HG03378 (cell line): ENCODE data around the gene GNA15.
"Not testable (repeated sequence)": the region's sequence is repeated elsewhere in the genome, so short reads cannot be mapped to it uniquely, and the experiment has no call there.

Experiments
- ATAC-seq: cut with Tn5 transposase; IDR thresholded peaks from one replicate; pipeline ENCODE4 v1.9.1; 2021; ENCODE audit warnings: mild to moderate bottlenecking, moderate library complexity; ENCODE audit not compliant: unreplicated experiment

The GNA15 gene, protein sequence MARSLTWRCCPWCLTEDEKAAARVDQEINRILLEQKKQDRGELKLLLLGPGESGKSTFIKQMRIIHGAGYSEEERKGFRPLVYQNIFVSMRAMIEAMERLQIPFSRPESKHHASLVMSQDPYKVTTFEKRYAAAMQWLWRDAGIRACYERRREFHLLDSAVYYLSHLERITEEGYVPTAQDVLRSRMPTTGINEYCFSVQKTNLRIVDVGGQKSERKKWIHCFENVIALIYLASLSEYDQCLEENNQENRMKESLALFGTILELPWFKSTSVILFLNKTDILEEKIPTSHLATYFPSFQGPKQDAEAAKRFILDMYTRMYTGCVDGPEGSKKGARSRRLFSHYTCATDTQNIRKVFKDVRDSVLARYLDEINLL

GRCh38 chr19:3135961-3136683 is at the start of gene GNA15:
Gene GNA15, plus strand, starts transcription at chr19:3136033. Its CDS starts 418 bp downstream, at chr19:3136451.
- ATAC-seq = no peak

DNA sequence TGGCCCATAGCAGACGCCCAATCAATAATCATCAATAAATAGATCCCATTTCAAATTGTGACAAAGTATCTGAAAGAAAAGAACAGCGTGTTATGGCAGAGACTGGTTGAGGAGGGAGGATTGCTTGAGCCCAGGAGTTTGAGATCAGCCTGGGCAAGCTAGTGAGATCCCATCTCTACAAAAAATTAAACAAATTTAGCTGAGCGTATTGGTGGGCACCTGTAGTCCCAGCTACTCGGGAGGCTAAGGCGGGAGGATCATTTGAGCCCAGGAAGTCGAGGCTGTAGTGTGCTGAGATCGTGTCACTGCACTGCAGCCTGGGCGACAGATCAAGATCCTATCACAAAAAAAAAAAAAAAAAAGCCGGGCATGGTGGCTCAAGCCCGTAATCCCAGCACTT is 48.1 kb upstream of the GNA15 start:
- ATAC-seq = no peak

- ATAC-seq = not testable (repeated sequence)
Observed at GRCh38 chr19:3089299-3089855, 46.5 kb upstream of the GNA15 start.

- ATAC-seq = no peak
Observed at GRCh38 chr19:3094601-3095440, 41.0 kb upstream of the GNA15 start.

- no peak for ATAC-seq
Observed at GRCh38 chr19:3095441-3096191, 40.2 kb upstream of the GNA15 start.

GRCh38 chr19:3096267-3096901 is 39.4 kb upstream of the GNA15 start:
- no peak for ATAC-seq

- no peak for ATAC-seq
Observed at GRCh38 chr19:3096902-3097326, 38.9 kb upstream of the GNA15 start.

DNA sequence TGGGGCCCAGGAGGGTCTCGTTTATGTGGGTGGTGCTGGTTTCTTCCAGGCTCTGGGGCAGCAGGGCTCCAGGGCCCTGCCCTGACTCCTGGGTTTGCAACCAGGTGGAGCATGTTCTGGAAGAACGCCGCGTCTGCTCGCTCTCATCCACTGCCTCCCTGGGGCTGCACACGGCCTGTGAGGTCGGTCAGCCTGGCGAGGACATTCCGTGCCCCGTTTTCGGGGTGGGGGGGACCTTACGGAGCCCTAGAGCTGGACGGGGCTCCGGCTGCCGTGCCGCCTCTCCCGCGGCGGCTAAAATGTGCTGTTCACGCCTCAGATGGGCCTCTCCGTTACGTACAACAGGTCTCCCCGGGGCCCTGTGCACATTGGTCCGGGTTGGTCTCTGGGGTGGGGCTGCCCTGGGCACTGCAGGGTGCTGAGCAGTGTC is 38.4 kb upstream of the GNA15 start:
- no peak for ATAC-seq

DNA sequence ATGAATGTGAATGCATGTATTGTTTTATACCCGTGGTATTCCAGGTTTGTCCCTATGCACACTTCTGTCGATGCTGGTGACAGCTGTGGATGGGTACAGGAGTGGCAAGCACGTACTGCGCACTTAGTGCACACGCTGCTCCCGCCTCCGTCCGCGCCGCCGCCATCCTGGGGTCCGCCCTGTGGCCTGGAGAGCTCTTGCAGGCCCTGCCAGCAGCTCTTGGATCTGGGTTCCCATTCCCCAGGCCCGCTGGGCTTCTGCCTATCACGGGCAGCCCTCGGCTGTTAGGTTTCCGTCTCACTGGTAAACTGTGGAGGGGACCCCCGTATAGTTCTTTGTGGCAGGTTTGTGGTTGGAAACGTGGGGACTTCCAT is 37.7 kb upstream of the GNA15 start:
- ATAC-seq = no peak

- ATAC-seq = no peak
Observed at GRCh38 chr19:3098515-3099346, 37.1 kb upstream of the GNA15 start.

GRCh38 chr19:3099347-3100145 is 36.3 kb upstream of the GNA15 start:
- no peak for ATAC-seq

DNA sequence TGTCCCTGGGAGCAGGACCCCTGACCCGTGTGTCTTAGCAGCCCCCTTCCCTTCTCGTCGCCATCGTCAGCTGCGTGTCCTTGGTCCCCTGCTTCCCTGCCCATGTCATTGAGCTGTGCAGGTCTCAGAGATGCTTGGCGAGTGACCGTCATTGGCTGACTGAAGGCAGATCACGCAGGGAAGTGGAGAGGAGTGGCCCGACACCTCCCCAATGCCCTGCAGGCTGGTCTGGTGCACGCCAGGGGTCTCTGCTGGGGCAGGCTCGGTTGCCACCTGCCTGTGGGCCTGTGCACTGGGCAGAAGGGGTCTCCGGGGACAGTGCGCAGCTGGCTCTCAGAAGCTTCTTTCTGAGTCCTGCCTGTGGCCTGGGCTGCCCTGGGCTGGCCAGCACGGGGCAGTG is 35.5 kb upstream of the GNA15 start:
- ATAC-seq = no peak

GRCh38 chr19:3100747-3101730 is 34.8 kb upstream of the GNA15 start:
- ATAC-seq = no peak

DNA sequence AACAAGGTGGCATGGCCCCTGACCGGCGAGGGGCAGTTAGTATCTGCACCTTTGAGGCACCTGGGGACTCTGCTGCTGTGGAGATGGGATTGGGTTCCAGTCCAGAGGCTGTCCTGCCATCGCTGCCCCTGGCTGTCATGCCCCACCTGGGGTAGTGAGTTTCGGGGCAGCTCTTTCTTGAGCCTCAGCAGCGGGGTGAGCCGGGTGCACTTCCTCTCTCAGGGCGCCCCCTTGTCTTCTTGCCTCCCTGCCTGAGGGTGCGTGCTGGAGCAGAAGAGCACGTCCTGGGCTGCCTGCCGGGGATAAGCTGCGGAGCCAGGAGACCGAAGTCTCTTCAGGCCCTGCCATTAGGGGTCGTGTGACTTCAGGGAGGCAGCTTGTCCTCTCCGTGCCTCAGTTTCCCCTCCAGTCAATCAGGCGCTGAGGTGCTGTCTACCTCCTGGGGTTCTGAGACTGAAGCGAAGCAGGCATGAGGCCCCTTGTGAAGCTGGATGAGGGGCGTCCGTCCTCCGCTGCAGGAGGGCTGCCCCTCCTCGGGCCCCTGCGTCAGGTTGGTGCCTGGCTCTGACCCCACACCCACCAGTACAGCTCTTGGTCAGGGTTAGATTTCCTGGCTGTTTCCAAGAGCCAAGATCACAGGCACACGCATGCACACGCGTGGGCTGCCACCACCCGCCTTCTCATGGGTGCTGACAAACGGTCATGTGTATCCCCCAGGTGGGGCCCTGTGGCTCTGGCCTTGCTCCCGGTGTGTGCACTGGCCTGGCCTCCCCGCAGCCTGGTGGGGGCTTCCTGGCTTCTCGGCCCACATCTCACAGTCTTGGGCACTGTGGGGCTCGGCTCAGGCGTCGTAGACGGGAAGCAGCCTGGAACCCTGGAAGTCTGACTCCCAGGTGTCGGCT is 33.3 kb upstream of the GNA15 start:
- ATAC-seq = no peak

DNA sequence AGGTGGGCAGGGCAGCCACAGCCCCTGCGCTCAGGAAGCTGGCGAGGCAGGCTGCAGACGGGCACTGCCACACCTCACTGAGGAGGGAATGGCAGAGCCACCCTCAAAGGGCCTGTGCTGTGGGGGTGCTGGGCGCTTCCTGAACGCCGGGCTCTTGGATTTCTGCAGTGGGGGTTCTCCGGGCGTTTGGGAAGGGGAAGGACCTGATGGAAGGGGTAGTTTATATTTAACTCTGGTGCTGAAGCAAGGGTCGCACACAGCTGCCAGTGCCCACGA is 31.2 kb upstream of the GNA15 start:
- ATAC-seq = no peak
